Lower leg skin (tissue), 3 donors: ENCODE measurements around the gene EPS8L1.

Experiments
- CTCF ChIP-seq, 3 donors: fragments of 450-650 bp; IDR thresholded peaks; one replicate each; pipeline ENCODE4 v1.5.1; 2016; ENCODE audit warnings: antibody characterized with exemption in 3 of 3, mild to moderate bottlenecking in 3 of 3, moderate library complexity in 2 of 3
- POLR2A ChIP-seq, 2 donors: fragments of 450-650 bp; IDR thresholded peaks; one replicate each; pipeline ENCODE4 v1.6.1; 2016 to 2017; ENCODE audit warnings: antibody characterized with exemption in 2 of 2, mild to moderate bottlenecking in 1 of 2, moderate library complexity in 1 of 2

GRCh38 chr19:55101261-55101660 is 25.6 kb downstream of the EPS8L1 start:
- TF ChIP-seq CTCF (IDR thresholded peaks at IDR 0.05) (no peak), POLR2A (IDR thresholded peaks at IDR 0.05) (no peak)
